ENCODE measurements around the gene CCN6.
A peak's percentile ranks its signal among the peaks of the same experiment; 100 is the strongest.
"Not testable (repeated sequence)": the region's sequence is repeated elsewhere in the genome, so short reads cannot be mapped to it uniquely, and the experiment has no call there.

CCN6 gene

GRCh38 chr6:112051251-112051740 is 2.6 kb upstream of the CCN6 start:
- not testable (repeated sequence) for DNase-seq (ENCODE audit: low spot score)

GRCh38 chr6:112054555-112055190 is 769 bp downstream of the CCN6 start:
- DNase-seq (ENCODE audit: low spot score): no peak

- no peak for DNase-seq (ENCODE audit: low spot score)
These were observed 4.5 kb downstream of the CCN6 start for GRCh38 chr6:112058243-112059032.

- no peak for DNase-seq (ENCODE audit: low spot score)
These were observed 7.7 kb downstream of the CCN6 start for GRCh38 chr6:112061605-112062004.

- no peak for DNase-seq (ENCODE audit: low spot score)
These were observed 9.1 kb downstream of the CCN6 start for GRCh38 chr6:112062966-112063365.

- DNase-seq (ENCODE audit: low spot score): no peak
These were observed 11.6 kb downstream of the CCN6 start for GRCh38 chr6:112065426-112065986.

- DNase-seq (ENCODE audit: low spot score): no peak
These were observed 12.7 kb downstream of the CCN6 start for GRCh38 chr6:112066606-112067005.

GRCh38 chr6:112081569-112081968 is 27.7 kb downstream of the CCN6 start:
- no peak for DNase-seq (ENCODE audit: low spot score)

- no peak for DNase-seq (ENCODE audit: low spot score)
These were observed 31.6 kb downstream of the CCN6 start for GRCh38 chr6:112085286-112086065.

GRCh38 chr6:112086744-112087135 is 32.8 kb downstream of the CCN6 start:
- DNase-seq (ENCODE audit: low spot score): peak; percentile 53

GRCh38 chr6:112087136-112087911 is 33.4 kb downstream of the CCN6 start, which contains the start of the genes FAM229B and TUBE1:
Gene FAM229B, plus strand, starts transcription at chr6:112087591. Its CDS starts 11,693 bp downstream, at chr6:112099284.
Gene TUBE1, minus strand, starts transcription at chr6:112087482. Its CDS starts 48 bp downstream, at chr6:112087434.
- peak; percentile 78 for DNase-seq (ENCODE audit: low spot score)

- no peak for DNase-seq (ENCODE audit: low spot score)
These were observed 34.0 kb downstream of the CCN6 start for GRCh38 chr6:112087916-112088315.

GRCh38 chr6:112096901-112097300 is 43.0 kb downstream of the CCN6 start:
- no peak for DNase-seq (ENCODE audit: low spot score)

- no peak for DNase-seq (ENCODE audit: low spot score)
These were observed 46.7 kb downstream of the CCN6 start for GRCh38 chr6:112100561-112100960.

- not testable (repeated sequence) for DNase-seq (ENCODE audit: low spot score)
These were observed 52.1 kb downstream of the CCN6 start for GRCh38 chr6:112106026-112106425.

GRCh38 chr6:112106562-112106961 is 52.7 kb downstream of the CCN6 start:
- no peak for DNase-seq (ENCODE audit: low spot score)

GRCh38 chr6:112109262-112109661 is 55.4 kb downstream of the CCN6 start:
- no peak for DNase-seq (ENCODE audit: low spot score)

GRCh38 chr6:112113431-112113830 is 59.5 kb downstream of the CCN6 start:
- DNase-seq (ENCODE audit: low spot score): no peak

GRCh38 chr6:112113918-112114317 is 60.0 kb downstream of the CCN6 start:
- DNase-seq (ENCODE audit: low spot score): no peak

- no peak for DNase-seq (ENCODE audit: low spot score)
These were observed 60.8 kb downstream of the CCN6 start for GRCh38 chr6:112114577-112115223.

- DNase-seq (ENCODE audit: low spot score): no peak
These were observed 62.3 kb downstream of the CCN6 start for GRCh38 chr6:112116221-112116620.

Measured in hepatic stellate cell (primary cell).